Adipose tissue (tissue), 3 donors: ENCODE measurements around the gene ATG101. TPM values are rescaled to one million over a fixed set of nuclear protein-coding genes. Genes with fewer than 3 reads are reported as not detected.

Source experiments
- H3K27ac ChIP-seq: one replicate; pipeline ENCODE4 v1.5.1; 2013; ENCODE audit warnings: low read depth, low read length
- WGBS, 3 donors: extraction: QIAGEN DNeasy Blood & Tissue Kit; methylation state at CpG; one replicate each; pipeline ENCODE4 v1.1.7; 2013; 5-methylcytosine and 5-hydroxymethylcytosine counted together
- polyA plus RNA-seq, 3 donors: library from polyadenylated mRNA; stranded (reverse); fragments of 200-250 nt; gene quantifications; one replicate each; pipeline ENCODE4 v1.2.3, GENCODE V29; 2013
- donor health status: healthy with polysubstance abuse.
- donor health status: Bipolar disorder and iron deficiency.
- donor health status: healthy.

The ATG101 gene
- polyA plus RNA-seq, 3 donors: 34.1 to 68.7 (median 58.5) TPM

DNA sequence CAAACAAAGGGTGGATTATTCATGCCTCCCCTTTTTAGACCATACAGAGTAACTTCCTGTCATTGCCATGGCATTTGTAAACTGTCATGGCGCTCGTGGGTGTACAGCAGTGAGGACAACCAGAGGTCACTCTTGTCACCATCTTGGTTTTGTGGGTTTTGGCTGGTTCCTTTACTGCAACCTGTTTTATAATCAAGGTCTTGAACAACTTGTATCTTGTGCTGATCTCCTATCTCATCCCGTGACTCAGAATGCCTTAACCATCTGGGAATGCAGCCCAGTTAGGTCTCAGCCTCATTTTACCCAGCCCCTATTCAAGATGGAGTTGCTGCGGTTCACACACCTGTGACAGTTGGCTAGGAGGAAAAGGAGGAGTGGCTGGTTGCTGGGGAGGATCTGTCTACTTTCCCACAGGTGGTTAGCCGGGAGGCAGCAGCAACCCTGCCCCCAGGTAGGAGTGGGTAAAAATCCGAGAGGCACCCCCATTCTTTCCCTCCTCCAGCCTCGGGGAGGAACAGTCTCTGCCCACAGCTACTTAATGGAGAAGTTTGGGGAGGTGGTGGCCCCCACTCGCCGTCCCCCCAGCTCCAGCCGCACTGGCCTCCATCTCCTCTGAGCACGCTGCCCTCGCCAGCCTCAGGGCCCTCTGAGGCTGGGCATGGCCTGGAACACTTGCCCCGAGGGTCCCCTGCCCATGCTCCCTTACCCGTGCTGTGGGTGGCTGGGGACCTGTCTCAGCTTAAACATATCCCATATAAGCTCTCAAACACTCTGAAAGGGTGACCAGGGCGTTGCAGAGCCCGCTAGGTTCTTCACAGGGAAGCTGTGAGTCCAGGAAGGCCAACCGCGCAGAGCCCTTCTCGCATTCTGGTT lies 51.4 kb downstream of the ATG101 start:
- no peak overlapping the region for H3K27ac ChIP-seq
- WGBS, 3 donors: 61 to 67% (median 65%) methylated on average over 18 to 19 of the region's 19 CpGs

- 14 to 18% (median 17%) methylated on average over 18 of the region's 18 CpGs for WGBS, 3 donors
- no peak overlapping the region for H3K27ac ChIP-seq
Measured at GRCh38 chr12:52121824-52122539, 52.2 kb downstream of the ATG101 start.

DNA sequence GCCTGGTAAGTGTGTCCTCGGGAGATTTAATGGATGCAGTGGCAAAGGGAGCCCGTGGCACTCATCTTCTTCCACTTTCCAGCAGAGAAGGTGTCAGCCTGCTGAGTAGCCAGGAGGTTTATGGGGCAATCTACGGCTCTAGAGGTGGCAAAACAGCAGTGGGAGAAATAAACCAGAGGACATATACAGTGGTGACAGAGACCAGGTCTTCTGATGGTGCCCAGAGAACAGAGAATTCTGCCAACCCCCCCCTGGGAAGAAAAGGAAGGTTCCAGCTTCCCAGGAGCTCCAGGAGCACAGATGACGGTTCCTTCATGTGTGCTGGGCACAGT lies 52.7 kb downstream of the ATG101 start:
- H3K27ac ChIP-seq: no peak overlapping the region
- WGBS, 3 donors: 79 to 88% (median 85%) methylated on average over 4 of the region's 4 CpGs

DNA sequence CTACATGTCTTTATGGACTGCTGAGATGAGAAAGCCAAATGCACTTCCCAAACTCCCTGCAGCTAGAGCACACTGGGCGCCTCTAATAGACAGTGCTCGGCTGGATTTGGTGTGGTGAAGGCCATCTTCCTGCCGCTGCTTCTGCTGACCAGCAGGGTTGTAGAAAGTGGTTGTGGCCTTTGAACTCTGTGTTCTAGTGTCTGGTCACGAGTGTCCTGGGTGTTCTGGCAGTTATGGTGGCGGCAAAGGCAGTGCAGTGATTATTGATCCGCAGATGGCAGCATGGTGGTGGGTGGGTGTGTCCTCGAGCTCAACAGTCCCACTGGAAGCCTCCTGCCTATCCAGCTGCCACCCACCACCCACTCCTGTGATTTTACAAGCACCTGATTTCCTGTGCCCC lies 53.1 kb downstream of the ATG101 start:
- no peak overlapping the region for H3K27ac ChIP-seq
- 81 to 90% (median 87%) methylated on average over 7 of the region's 7 CpGs for WGBS, 3 donors

- WGBS, 3 donors: 64 to 73% (median 69%) methylated on average over 8 of the region's 8 CpGs
Measured at GRCh38 chr12:52123487-52124186, 53.9 kb downstream of the ATG101 start.

GRCh38 chr12:52125476-52125900 lies 55.7 kb downstream of the ATG101 start:
- 80 to 90% (median 87%) methylated on average over 6 of the region's 6 CpGs for WGBS, 3 donors
- H3K27ac ChIP-seq: no peak overlapping the region

More at GRCh38 chr12:52123487-52124186, 53.9 kb downstream of the ATG101 start:
- no peak overlapping the region for H3K27ac ChIP-seq

DNA sequence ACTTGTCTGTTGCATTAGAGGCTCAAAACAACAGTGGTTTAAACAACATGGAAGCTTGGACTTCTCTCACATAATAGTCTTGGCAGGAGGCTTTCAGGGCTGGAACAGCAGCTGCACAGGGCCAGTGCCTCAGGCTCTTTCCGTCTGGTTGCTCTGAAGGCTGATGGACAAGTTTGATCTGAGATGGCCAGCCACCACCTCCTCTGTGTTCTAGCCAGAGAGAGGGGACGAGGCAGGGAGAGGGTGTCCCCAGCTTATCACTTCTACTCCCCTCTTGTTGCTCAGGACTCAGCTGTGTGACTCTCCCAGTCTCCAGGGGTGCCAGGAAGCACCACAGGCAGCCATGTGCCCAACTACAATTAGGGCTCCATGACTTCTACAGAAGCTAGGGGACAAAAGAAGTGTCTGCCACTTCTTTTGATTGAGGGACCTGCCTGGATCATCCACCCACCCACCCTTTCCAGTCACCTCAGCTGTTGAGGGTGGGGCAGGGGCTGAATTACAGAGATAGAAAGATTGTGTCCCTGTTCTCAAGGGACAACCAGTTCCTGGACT lies 56.3 kb downstream of the ATG101 start:
- H3K27ac ChIP-seq: no peak overlapping the region
- WGBS, 3 donors: 70 to 92% (median 84%) methylated on average over 2 of the region's 2 CpGs

Other genes with a start within 250 kb of the ATG101 start
- under 1 TPM; 0.12 to 0.30 (median 0.22) TPM for gene FIGNL2, start 221.3 kb upstream of the ATG101 start, polyA plus RNA-seq
- under 1 TPM in 1 of 3 donors, not detected in 2; 0.03 TPM for gene ANKRD33, start 181.9 kb upstream of the ATG101 start, polyA plus RNA-seq
- 10 to 100 TPM; 12.9 to 61.5 (median 59.9) TPM for gene ACVRL1, start 162.5 kb upstream of the ATG101 start, polyA plus RNA-seq
- gene ACVR1B, start 118.3 kb upstream of the ATG101 start, polyA plus RNA-seq: 10 to 100 TPM in 2 of 3 donors, 1 to 10 TPM in 1; 8.9 to 26.9 (median 20.0) TPM
- 10 to 100 TPM; 12.6 to 68.3 (median 63.3) TPM for gene TAMALIN, start 63.0 kb upstream of the ATG101 start, polyA plus RNA-seq
- 1,000 to 10,000 TPM in 1 of 3 donors, 100 to 1,000 TPM in 1, 10 to 100 TPM in 1; 41.8 to 1,093 (median 360) TPM for gene NR4A1, start 18.5 kb upstream of the ATG101 start, polyA plus RNA-seq
- under 1 TPM in 2 of 3 donors, not detected in 1; 0.27 to 0.35 TPM for gene SMIM41, start 9.7 kb downstream of the ATG101 start, polyA plus RNA-seq
- gene KRT80, start 122.0 kb downstream of the ATG101 start, polyA plus RNA-seq: 1 to 10 TPM in 1 of 3 donors, under 1 TPM in 2; 0.19 to 5.4 (median 0.22) TPM
- gene KRT7, start 163.3 kb downstream of the ATG101 start, polyA plus RNA-seq: 10 to 100 TPM in 2 of 3 donors, 1 to 10 TPM in 1; 9.5 to 51.5 (median 18.1) TPM
- 1 to 10 TPM in 1 of 3 donors, not detected in 2; 1.2 TPM for gene KRT86, start 204.7 kb downstream of the ATG101 start, polyA plus RNA-seq
- gene KRT81, start 221.6 kb downstream of the ATG101 start, polyA plus RNA-seq: under 1 TPM in 2 of 3 donors, not detected in 1; 0.04 to 0.34 TPM